ENCODE measurements around the gene CDH26. TPM values are rescaled to one million over a fixed set of nuclear protein-coding genes. Genes with fewer than 3 reads are reported as not detected.

CDH26 gene
- total RNA-seq, 1 donor = 0.09 TPM

- H3K4me3 ChIP-seq (ENCODE audit: low read depth, low read length) = no peak overlapping the region
- DNase-seq (ENCODE audit: low read depth) = no peak
- no peak for TF ChIP-seq CTCF (IDR thresholded peaks at IDR 0.05; ENCODE audit: insufficient read depth, low read length)
Measured at GRCh38 chr20:60056407-60057122, 98.3 kb downstream of the CDH26 start.

GRCh38 chr20:60057123-60057865 lies 99.1 kb downstream of the CDH26 start:
- TF ChIP-seq CTCF (IDR thresholded peaks at IDR 0.05; ENCODE audit: insufficient read depth, low read length) = peak; percentile 85
- peak; percentile 63 for DNase-seq (ENCODE audit: low read depth)

GRCh38 chr20:60057866-60058807 lies 99.9 kb downstream of the CDH26 start:
- TF ChIP-seq CTCF (IDR thresholded peaks at IDR 0.05; ENCODE audit: insufficient read depth, low read length) = no peak
- H3K4me3 ChIP-seq (ENCODE audit: low read depth, low read length) = no peak overlapping the region
- no peak for DNase-seq (ENCODE audit: low read depth)

More at GRCh38 chr20:60057123-60057865, 99.1 kb downstream of the CDH26 start:
- H3K4me3 ChIP-seq (ENCODE audit: low read depth, low read length) = no peak overlapping the region

GRCh38 chr20:60058879-60059278 lies 100.7 kb downstream of the CDH26 start:
- no peak for DNase-seq (ENCODE audit: low read depth)
- no peak for TF ChIP-seq CTCF (IDR thresholded peaks at IDR 0.05; ENCODE audit: insufficient read depth, low read length)

GRCh38 chr20:60060006-60060557 lies 101.9 kb downstream of the CDH26 start:
- H3K4me3 ChIP-seq (ENCODE audit: low read depth, low read length) = no peak overlapping the region
- no peak for TF ChIP-seq CTCF (IDR thresholded peaks at IDR 0.05; ENCODE audit: insufficient read depth, low read length)
- no peak for DNase-seq (ENCODE audit: low read depth)

More at GRCh38 chr20:60058879-60059278, 100.7 kb downstream of the CDH26 start:
- no peak overlapping the region for H3K4me3 ChIP-seq (ENCODE audit: low read depth, low read length)

GRCh38 chr20:60060593-60060992 lies 102.4 kb downstream of the CDH26 start:
- DNase-seq (ENCODE audit: low read depth) = no peak
- no peak for TF ChIP-seq CTCF (IDR thresholded peaks at IDR 0.05; ENCODE audit: insufficient read depth, low read length)
- H3K4me3 ChIP-seq (ENCODE audit: low read depth, low read length) = no peak overlapping the region
